IPS-20b (cell line): ENCODE results near the gene ALG14.
A peak's percentile ranks its signal among the peaks of the same experiment; 100 is the strongest.

ENCODE experiments used
- H3K27ac ChIP-seq: one replicate; pipeline ENCODE4 v1.5.1; 2013; ENCODE audit warnings: low read length
- H3K27me3 ChIP-seq: 2 replicates; pipeline ENCODE4 v1.6.1; 2013; ENCODE audit warnings: mild to moderate bottlenecking, low read length, inconsistent platforms; ENCODE audit not compliant: insufficient read depth
- H3K36me3 ChIP-seq: 2 replicates; pipeline ENCODE4 v1.6.1; 2013; ENCODE audit warnings: low read depth, mild to moderate bottlenecking, inconsistent platforms, low read length, moderate library complexity; ENCODE audit not compliant: insufficient read depth
- H3K4me1 ChIP-seq: 2 replicates; pipeline ENCODE4 v1.6.1; 2013; ENCODE audit warnings: mild to moderate bottlenecking, control low read depth, inconsistent platforms, low read length, moderate library complexity; ENCODE audit not compliant: insufficient read depth
- H3K4me3 ChIP-seq: 2 replicates; pipeline ENCODE4 v1.5.1; 2013; ENCODE audit warnings: mild to moderate bottlenecking, low read length, inconsistent platforms
- H3K9ac ChIP-seq: 2 replicates; pipeline ENCODE4 v1.6.1; 2013; ENCODE audit warnings: low read depth, mild to moderate bottlenecking, inconsistent platforms, low read length, moderate library complexity
- H3K9me3 ChIP-seq: 2 replicates; pipeline ENCODE4 v1.6.1; 2013; ENCODE audit warnings: mild to moderate bottlenecking, low read depth, low read length, inconsistent platforms; ENCODE audit not compliant: insufficient read depth

ALG14 gene

DNA sequence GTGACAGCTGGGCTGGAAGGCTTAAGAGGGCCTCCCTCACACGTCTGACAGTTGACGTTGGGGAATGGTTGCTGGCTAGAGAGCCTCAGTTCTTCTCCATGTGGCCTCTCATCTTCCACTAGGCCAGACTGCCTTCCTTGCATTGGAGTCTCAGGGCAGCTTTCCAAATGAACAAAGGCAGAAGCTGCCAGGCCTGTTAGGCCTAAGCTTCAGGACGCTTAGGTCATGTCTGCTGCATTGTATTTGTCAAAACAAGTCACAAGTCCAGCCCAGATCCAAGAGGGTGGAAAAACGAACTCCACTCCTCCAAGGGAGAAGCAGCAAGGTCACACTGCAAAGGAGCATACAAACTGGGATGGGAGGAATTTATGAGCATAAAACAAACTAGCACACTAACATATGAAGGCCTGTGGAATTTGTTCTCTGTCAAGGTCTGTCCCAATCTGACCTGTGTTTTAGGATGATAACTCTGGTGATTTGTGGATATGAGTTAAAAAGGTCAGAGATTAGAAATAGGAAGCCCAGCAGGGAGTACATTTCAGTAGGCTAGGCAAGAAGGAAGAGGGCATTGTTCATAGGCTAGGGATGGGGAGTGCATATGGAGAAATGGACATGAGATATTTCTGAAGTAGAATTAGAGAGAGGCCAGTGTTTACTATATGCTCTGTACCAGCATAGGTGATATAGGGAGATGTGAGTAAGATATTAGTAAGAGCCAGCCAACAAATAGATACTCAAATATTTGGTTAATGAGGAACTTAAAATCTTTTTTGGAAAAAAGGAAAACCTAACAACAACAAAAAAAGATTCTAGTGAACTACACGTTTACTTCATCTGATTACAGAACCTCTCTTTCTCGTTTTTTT is 116.8 kb downstream of the ALG14 start:
- H3K27ac ChIP-seq: no peak overlapping the region
- H3K36me3 ChIP-seq: no peaks in the 10 kb centered on the region
- no peak overlapping the region for H3K4me3 ChIP-seq
- H3K27me3 ChIP-seq: no peaks in the 10 kb centered on the region
- no peak overlapping the region for H3K9ac ChIP-seq
- H3K4me1 ChIP-seq: peaks cover 11% of the 10 kb centered on the region; the same call in 1 of the 2 replicates
- H3K9me3 ChIP-seq: 0 out of 2 replicates have a peak, but pooled peaks cover 2% of the 10 kb centered on the region

GRCh38 chr1:94954263-94955220 is 118.2 kb downstream of the ALG14 start:
- Histone ChIP-seq H3K4me3 (no peak overlapping the region), H3K27me3 (no peaks in the 10 kb centered on the region), H3K27ac (peak overlapping the region; percentile 42)

GRCh38 chr1:94953746-94954145 is 119.0 kb downstream of the ALG14 start:
- Histone ChIP-seq H3K36me3 (no peaks in the 10 kb centered on the region), H3K4me3 (no peak overlapping the region), H3K9ac (no peak overlapping the region), H3K4me1 (peaks cover 11% of the 10 kb centered on the region; the same call in 1 of the 2 replicates), H3K9me3 (0 out of 2 replicates have a peak, but pooled peaks cover 2% of the 10 kb centered on the region), H3K27me3 (no peaks in the 10 kb centered on the region), H3K27ac (no peak overlapping the region)

More at GRCh38 chr1:94954263-94955220, 118.2 kb downstream of the ALG14 start:
- Histone ChIP-seq H3K4me1 (peaks cover 11% of the 10 kb centered on the region; the same call in 1 of the 2 replicates), H3K36me3 (no peaks in the 10 kb centered on the region), H3K9me3 (0 out of 2 replicates have a peak, but pooled peaks cover 2% of the 10 kb centered on the region), H3K9ac (no peak overlapping the region)

DNA sequence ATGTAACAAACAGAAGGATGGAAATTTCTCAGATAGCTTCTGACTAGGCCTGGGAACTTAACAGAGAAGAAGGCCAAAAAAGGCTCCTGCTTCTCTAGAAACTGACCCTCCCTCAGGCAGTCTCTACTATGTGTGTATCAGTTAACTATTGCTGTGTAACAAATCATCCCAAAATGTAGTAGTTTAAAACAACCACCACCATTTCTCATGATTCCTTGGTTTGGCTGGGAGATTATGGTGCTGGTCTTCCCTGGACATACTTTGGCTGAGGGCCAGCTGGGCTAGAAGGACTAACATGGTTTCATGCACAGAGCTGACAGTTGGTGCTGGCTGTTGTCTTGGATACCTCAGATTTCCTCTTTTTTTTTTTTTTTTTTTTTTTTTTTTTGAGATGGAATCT is 119.6 kb downstream of the ALG14 start:
- peaks cover 11% of the 10 kb centered on the region; the same call in 1 of the 2 replicates for H3K4me1 ChIP-seq
- no peak overlapping the region for H3K4me3 ChIP-seq
- no peak overlapping the region for H3K27ac ChIP-seq
- H3K36me3 ChIP-seq: no peaks in the 10 kb centered on the region
- H3K9ac ChIP-seq: no peak overlapping the region
- H3K27me3 ChIP-seq: no peaks in the 10 kb centered on the region
- 0 out of 2 replicates have a peak, but pooled peaks cover 2% of the 10 kb centered on the region for H3K9me3 ChIP-seq

DNA sequence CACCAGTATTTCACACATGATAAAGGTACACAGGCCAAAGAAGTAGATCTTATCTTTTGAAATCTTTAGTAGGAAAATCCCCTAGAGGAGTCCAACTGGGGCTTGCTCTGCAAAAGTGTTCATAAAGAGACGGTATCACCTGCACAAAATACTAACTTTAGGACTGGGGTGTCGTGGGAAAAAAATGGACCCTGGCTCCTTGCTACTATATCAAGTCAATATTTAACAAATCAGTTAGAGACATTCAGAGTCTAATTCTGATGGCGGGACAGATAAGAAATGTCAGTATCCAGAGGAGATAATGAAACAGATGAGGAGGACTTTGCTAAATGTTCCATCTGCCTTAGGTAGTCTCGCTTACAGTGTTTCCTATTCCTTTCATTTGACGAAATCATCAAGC is 120.2 kb downstream of the ALG14 start:
- no peaks in the 10 kb centered on the region for H3K27me3 ChIP-seq
- no peak overlapping the region for H3K4me3 ChIP-seq
- H3K36me3 ChIP-seq: no peaks in the 10 kb centered on the region
- no peak overlapping the region for H3K9ac ChIP-seq
- peaks cover 11% of the 10 kb centered on the region; the same call in 1 of the 2 replicates for H3K4me1 ChIP-seq
- no peak overlapping the region for H3K27ac ChIP-seq
- 0 out of 2 replicates have a peak, but pooled peaks cover 2% of the 10 kb centered on the region for H3K9me3 ChIP-seq

GRCh38 chr1:94951509-94952208 is 121.1 kb downstream of the ALG14 start:
- peaks cover 11% of the 10 kb centered on the region; the same call in 1 of the 2 replicates for H3K4me1 ChIP-seq

DNA sequence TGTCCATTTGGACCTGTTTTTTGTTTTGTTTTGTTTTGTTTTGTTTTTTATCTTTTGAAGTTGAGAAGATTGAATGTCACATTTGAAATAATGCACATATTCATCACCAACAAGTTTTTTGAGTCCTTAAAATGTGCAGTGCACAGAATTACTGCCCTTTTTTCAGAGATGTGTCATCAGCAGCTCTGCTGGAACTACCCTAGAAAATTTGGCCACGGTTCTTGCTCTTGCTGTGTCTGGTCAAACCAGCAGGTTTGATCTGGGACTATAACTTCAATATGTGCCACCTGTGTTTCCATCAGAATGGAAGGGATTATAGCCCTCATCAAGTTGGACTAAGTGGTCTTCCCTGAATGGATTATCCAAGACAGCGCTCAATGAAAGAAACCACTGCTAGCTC is 121.7 kb downstream of the ALG14 start:
- H3K36me3 ChIP-seq: no peaks in the 10 kb centered on the region
- no peak overlapping the region for H3K27ac ChIP-seq
- H3K9ac ChIP-seq: no peak overlapping the region
- H3K27me3 ChIP-seq: no peaks in the 10 kb centered on the region
- no peak overlapping the region for H3K4me3 ChIP-seq
- H3K4me1 ChIP-seq: peaks cover 11% of the 10 kb centered on the region; the same call in 1 of the 2 replicates
- 0 out of 2 replicates have a peak, but pooled peaks cover 2% of the 10 kb centered on the region for H3K9me3 ChIP-seq

More at GRCh38 chr1:94951509-94952208, 121.1 kb downstream of the ALG14 start:
- H3K27ac ChIP-seq: no peak overlapping the region
- H3K4me3 ChIP-seq: no peak overlapping the region
- H3K27me3 ChIP-seq: no peaks in the 10 kb centered on the region
- no peak overlapping the region for H3K9ac ChIP-seq
- H3K9me3 ChIP-seq: 0 out of 2 replicates have a peak, but pooled peaks cover 2% of the 10 kb centered on the region
- H3K36me3 ChIP-seq: no peaks in the 10 kb centered on the region

GRCh38 chr1:94949681-94950661 is 122.8 kb downstream of the ALG14 start:
- Histone ChIP-seq H3K9me3 (0 out of 2 replicates have a peak, but pooled peaks cover 2% of the 10 kb centered on the region), H3K36me3 (no peaks in the 10 kb centered on the region), H3K4me1 (peaks cover 8% of the 10 kb centered on the region; the same call in 1 of the 2 replicates), H3K27me3 (no peaks in the 10 kb centered on the region), H3K9ac (no peak overlapping the region), H3K27ac (no peak overlapping the region), H3K4me3 (no peak overlapping the region)

DNA sequence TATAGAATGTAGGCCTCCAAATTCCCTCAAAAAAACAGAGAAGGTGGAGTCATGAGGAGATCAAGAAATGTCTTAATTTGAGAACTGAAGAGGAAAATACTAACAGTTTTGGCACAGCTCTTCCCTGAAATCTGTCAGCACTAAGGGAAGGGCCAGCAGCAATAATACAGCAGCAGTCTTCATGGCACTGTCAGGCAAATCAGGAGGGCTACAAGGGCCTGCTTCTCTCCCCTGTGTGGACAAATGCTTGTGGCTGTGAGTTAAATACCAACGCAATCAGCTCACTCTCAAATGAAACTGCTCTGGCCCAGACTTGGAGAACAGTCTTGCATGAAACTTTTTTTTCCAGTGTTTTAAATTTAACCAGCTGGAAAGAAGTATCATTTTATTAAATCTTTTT is 125.3 kb downstream of the ALG14 start:
- Histone ChIP-seq H3K27me3 (no peaks in the 10 kb centered on the region), H3K4me1 (no peaks in the 10 kb centered on the region), H3K27ac (no peak overlapping the region), H3K4me3 (no peak overlapping the region), H3K36me3 (no peaks in the 10 kb centered on the region), H3K9ac (no peak overlapping the region), H3K9me3 (no peaks in the 10 kb centered on the region)

- no peak overlapping the region for H3K4me3 ChIP-seq
- no peaks in the 10 kb centered on the region for H3K36me3 ChIP-seq
- H3K9ac ChIP-seq: no peak overlapping the region
- no peaks in the 10 kb centered on the region for H3K27me3 ChIP-seq
- no peaks in the 10 kb centered on the region for H3K4me1 ChIP-seq
- no peak overlapping the region for H3K27ac ChIP-seq
- H3K9me3 ChIP-seq: no peaks in the 10 kb centered on the region
Measured at GRCh38 chr1:94946886-94947285, 125.9 kb downstream of the ALG14 start.
